Tibial artery (tissue), 4 donors: ENCODE data around the gene ZAR1.

Experiments
- DNase-seq, 2 donors: peaks; one replicate each; pipeline ENCODE4 v3.0.0-alpha.2; 2019
- H3K27ac ChIP-seq, 2 donors: fragments of 200-600 bp; sonication (generic) in 1 of 2; 1 replicate in 1 of 2; 2 replicates in 1 of 2; pipeline ENCODE4 v1.5.1; 2018 to 2019; ENCODE audit warnings: mild to moderate bottlenecking in 1 of 2
- H3K27me3 ChIP-seq, 2 donors: fragments of 200-600 bp; sonication (generic) in 1 of 2; one replicate each; pipeline versions ENCODE4 v1.5.1 to v1.6.0; 2016 to 2019
- H3K36me3 ChIP-seq, 3 donors: fragments of 200-600 bp; sonication (generic) in 2 of 3; one replicate each; pipeline ENCODE4 v1.5.1; 2016 to 2019; ENCODE audit warnings: mild to moderate bottlenecking in 2 of 3
- H3K4me1 ChIP-seq, 4 donors: fragments of 200-600 bp; sonication (generic) in 2 of 4; 1 replicate in 3 of 4; 2 replicates in 1 of 4; pipeline ENCODE4 v1.5.1; 2016 to 2019
- H3K4me3 ChIP-seq, 2 donors: fragments of 200-600 bp; sonication (generic) in 1 of 2; 1 replicate in 1 of 2; 2 replicates in 1 of 2; pipeline ENCODE4 v1.5.1; 2018 to 2019; ENCODE audit warnings: mild to moderate bottlenecking in 2 of 2
- H3K9me3 ChIP-seq, 3 donors: fragments of 200-600 bp; sonication (generic) in 1 of 3; one replicate each; pipeline ENCODE4 v1.5.1; 2016 to 2019
- CTCF ChIP-seq, 2 experiments: fragments of 200-600 bp in 1 of 2; fragments of 450-650 bp in 1 of 2; IDR thresholded peaks; one replicate each; pipeline ENCODE4 v1.5.1; 2017 to 2019; ENCODE audit warnings: antibody characterized with exemption in 2 of 2, mild to moderate bottlenecking in 1 of 2, moderate library complexity in 1 of 2
- intact Hi-C: fragments of 100-400 bp; cut with DNase I; formaldehyde crosslinking; loops from one replicate; pipeline ENCODE4 v1.15.0; 2023; ENCODE audit warnings: low total_unique reads

The ZAR1 gene

GRCh38 chr4:48470570-48470969 lies 19.5 kb upstream of the ZAR1 start:
- H3K27ac ChIP-seq: no peak overlapping the region
- H3K4me3 ChIP-seq: no peak overlapping the region
- no peak for DNase-seq

GRCh38 chr4:48472794-48473193 lies 17.3 kb upstream of the ZAR1 start:
- H3K36me3 ChIP-seq: no peaks in the 10 kb centered on the region
- intact Hi-C loops: no loop called here
- H3K4me1 ChIP-seq: peaks cover 0 to 2% (median 0%) of the 10 kb centered on the region in 4 donors
- no peak for TF ChIP-seq CTCF (IDR thresholded peaks at IDR 0.05)
- H3K27me3 ChIP-seq: no peaks in the 10 kb centered on the region
- no peak for DNase-seq
- H3K4me3 ChIP-seq: no peak overlapping the region
- no peaks in the 10 kb centered on the region for H3K9me3 ChIP-seq
- H3K27ac ChIP-seq: no peak overlapping the region

More at GRCh38 chr4:48470570-48470969, 19.5 kb upstream of the ZAR1 start:
- intact Hi-C loops: no loop called here
- H3K4me1 ChIP-seq: no peaks in the 10 kb centered on the region
- no peaks in the 10 kb centered on the region for H3K9me3 ChIP-seq
- no peaks in the 10 kb centered on the region for H3K36me3 ChIP-seq
- H3K27me3 ChIP-seq: no peaks in the 10 kb centered on the region
- TF ChIP-seq CTCF (IDR thresholded peaks at IDR 0.05): no peak

GRCh38 chr4:48475770-48476169 lies 14.3 kb upstream of the ZAR1 start:
- intact Hi-C loops: no loop called here
- no peak for DNase-seq
- H3K9me3 ChIP-seq: no peaks in the 10 kb centered on the region

GRCh38 chr4:48478273-48478672 lies 11.8 kb upstream of the ZAR1 start:
- H3K27ac ChIP-seq: no peak overlapping the region
- TF ChIP-seq CTCF (IDR thresholded peaks at IDR 0.05): no peak

More at GRCh38 chr4:48475770-48476169, 14.3 kb upstream of the ZAR1 start:
- Histone ChIP-seq H3K4me3 (no peak overlapping the region), H3K27ac (no peak overlapping the region), H3K4me1 (peaks cover 0 to 5% (median 1%) of the 10 kb centered on the region in 4 donors), H3K27me3 (no peaks in the 10 kb centered on the region), H3K36me3 (no peaks in the 10 kb centered on the region)
- no peak for TF ChIP-seq CTCF (IDR thresholded peaks at IDR 0.05)

GRCh38 chr4:48481581-48481980 lies 8.5 kb upstream of the ZAR1 start:
- no peak for TF ChIP-seq CTCF (IDR thresholded peaks at IDR 0.05)
- no peak overlapping the region for H3K4me3 ChIP-seq
- H3K27ac ChIP-seq: no peak overlapping the region
- peaks cover 0 to 16% (median 10%) of the 10 kb centered on the region in 4 donors for H3K4me1 ChIP-seq
- peaks cover 0 to 38% of the 10 kb centered on the region in 2 donors for H3K27me3 ChIP-seq
- H3K9me3 ChIP-seq: no peaks in the 10 kb centered on the region
- intact Hi-C loops: no loop called here
- no peak for DNase-seq
- H3K36me3 ChIP-seq: no peaks in the 10 kb centered on the region

More at GRCh38 chr4:48478273-48478672, 11.8 kb upstream of the ZAR1 start:
- Histone ChIP-seq H3K4me1 (peaks cover 0 to 10% (median 2%) of the 10 kb centered on the region in 4 donors), H3K36me3 (no peaks in the 10 kb centered on the region), H3K27me3 (peaks cover 0 to 10% of the 10 kb centered on the region in 2 donors), H3K9me3 (no peaks in the 10 kb centered on the region), H3K4me3 (no peak overlapping the region)
- intact Hi-C loops: no loop called here
- DNase-seq: no peak
